ENCODE measurements around the gene ASXL2.

The ASXL2 gene

DNA sequence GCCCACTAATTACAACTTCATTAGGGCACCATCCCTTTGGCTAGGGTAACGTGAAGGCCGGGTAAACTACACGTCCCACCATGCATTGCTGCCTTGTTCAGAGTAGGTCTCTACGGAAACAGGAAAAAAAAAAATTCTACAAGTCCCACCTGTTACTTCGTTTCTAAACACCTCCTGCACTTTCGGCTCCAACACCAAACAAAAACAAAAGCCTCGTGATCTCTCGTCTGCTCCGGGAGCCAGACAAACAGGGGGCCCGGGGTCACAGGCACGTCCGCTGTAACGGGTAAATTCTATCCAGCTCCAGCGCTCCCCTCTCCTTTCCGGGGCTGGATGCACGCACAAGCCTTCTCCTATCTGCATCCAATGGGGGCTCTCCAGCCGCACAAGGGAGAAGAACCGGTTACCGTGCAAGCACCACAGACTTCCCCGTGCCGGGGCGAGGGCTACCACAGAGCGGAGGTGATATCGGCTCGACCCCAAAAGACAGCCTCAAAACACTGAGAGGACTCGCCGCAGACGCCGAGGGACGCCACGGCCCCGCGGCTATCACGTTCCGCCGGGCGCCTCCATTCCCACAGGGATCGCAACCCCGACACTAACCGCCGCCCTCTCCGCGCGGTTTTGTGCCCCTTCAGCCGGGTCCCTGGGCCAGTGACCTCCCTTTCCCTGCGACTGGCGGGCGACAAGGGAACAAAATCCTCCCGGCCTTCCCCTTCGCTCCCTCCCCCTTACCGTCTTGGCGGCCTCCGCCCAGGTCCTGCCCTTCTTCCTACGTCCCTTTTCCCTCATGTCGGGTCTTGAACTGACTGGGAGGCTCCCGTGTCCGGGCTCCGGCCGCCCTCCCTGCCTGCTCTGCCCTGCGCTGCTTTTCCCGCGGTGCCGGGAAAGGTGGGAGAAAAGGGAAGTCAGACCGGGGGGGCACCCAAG is 591 bp downstream of the ASXL2 start:
- TF ChIP-seq TEAD4 (IDR thresholded peaks at IDR 0.05), result no peak
- TF ChIP-seq, protein P1, sequence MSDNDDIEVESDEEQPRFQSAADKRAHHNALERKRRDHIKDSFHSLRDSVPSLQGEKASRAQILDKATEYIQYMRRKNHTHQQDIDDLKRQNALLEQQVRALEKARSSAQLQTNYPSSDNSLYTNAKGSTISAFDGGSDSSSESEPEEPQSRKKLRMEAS (IDR thresholded peaks at IDR 0.05), result peak; percentile 40; the same call in 1 of the 2 replicates
- 0 out of 2 replicates have a peak, but pooled peaks have one; percentile 17 for TF ChIP-seq FOXM1 (IDR thresholded peaks at IDR 0.05; ENCODE audit: borderline replicate concordance, low read depth)
- TF ChIP-seq EP300 (IDR thresholded peaks at IDR 0.05; ENCODE audit: borderline replicate concordance), result no peak
- no peak for TF ChIP-seq RAD21 (IDR thresholded peaks at IDR 0.05; ENCODE audit: low read depth)
- no peak; the same call in 1 of the 2 replicates for TF ChIP-seq TAF1 (IDR thresholded peaks at IDR 0.05; ENCODE audit: low read depth)

DNA sequence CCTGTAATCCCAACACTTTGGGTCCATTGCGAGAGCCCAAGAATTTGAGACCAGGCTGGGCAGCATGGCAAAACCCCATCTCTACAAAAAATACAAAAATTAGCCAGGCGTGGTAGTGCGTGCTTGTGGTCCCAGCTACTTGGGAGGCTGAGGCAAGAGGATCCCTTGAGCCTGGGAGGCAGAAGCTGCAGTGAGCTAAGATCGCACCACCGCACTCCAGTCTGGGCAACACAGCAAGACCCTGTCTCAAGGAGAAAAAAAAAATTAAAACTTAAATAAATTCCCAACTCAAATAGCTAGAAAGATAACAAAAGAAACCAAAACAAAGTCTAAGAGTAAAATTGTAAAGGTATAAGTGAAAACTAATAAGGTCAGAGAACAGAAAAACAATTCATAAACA is 6.2 kb downstream of the ASXL2 start:
- TF ChIP-seq NFIC (IDR thresholded peaks at IDR 0.05) (no peak), YY1 (IDR thresholded peaks at IDR 0.05; ENCODE audit: low read depth) (no peak), TAF1 (IDR thresholded peaks at IDR 0.05; ENCODE audit: low read depth) (no peak), EP300 (IDR thresholded peaks at IDR 0.05; ENCODE audit: borderline replicate concordance) (no peak), CREB1 (IDR thresholded peaks at IDR 0.05; ENCODE audit: low read depth) (no peak), FOXM1 (IDR thresholded peaks at IDR 0.05; ENCODE audit: borderline replicate concordance, low read depth) (no peak), ZBTB7A (IDR thresholded peaks at IDR 0.05; ENCODE audit: low read depth) (no peak), TCF12 (IDR thresholded peaks at IDR 0.05; ENCODE audit: low read depth) (no peak), CEBPB (IDR thresholded peaks at IDR 0.05) (no peak)
- TF ChIP-seq, protein P2, sequence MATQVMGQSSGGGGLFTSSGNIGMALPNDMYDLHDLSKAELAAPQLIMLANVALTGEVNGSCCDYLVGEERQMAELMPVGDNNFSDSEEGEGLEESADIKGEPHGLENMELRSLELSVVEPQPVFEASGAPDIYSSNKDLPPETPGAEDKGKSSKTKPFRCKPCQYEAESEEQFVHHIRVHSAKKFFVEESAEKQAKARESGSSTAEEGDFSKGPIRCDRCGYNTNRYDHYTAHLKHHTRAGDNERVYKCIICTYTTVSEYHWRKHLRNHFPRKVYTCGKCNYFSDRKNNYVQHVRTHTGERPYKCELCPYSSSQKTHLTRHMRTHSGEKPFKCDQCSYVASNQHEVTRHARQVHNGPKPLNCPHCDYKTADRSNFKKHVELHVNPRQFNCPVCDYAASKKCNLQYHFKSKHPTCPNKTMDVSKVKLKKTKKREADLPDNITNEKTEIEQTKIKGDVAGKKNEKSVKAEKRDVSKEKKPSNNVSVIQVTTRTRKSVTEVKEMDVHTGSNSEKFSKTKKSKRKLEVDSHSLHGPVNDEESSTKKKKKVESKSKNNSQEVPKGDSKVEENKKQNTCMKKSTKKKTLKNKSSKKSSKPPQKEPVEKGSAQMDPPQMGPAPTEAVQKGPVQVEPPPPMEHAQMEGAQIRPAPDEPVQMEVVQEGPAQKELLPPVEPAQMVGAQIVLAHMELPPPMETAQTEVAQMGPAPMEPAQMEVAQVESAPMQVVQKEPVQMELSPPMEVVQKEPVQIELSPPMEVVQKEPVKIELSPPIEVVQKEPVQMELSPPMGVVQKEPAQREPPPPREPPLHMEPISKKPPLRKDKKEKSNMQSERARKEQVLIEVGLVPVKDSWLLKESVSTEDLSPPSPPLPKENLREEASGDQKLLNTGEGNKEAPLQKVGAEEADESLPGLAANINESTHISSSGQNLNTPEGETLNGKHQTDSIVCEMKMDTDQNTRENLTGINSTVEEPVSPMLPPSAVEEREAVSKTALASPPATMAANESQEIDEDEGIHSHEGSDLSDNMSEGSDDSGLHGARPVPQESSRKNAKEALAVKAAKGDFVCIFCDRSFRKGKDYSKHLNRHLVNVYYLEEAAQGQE (IDR thresholded peaks at IDR 0.05; ENCODE audit: low read depth), result no peak

DNA sequence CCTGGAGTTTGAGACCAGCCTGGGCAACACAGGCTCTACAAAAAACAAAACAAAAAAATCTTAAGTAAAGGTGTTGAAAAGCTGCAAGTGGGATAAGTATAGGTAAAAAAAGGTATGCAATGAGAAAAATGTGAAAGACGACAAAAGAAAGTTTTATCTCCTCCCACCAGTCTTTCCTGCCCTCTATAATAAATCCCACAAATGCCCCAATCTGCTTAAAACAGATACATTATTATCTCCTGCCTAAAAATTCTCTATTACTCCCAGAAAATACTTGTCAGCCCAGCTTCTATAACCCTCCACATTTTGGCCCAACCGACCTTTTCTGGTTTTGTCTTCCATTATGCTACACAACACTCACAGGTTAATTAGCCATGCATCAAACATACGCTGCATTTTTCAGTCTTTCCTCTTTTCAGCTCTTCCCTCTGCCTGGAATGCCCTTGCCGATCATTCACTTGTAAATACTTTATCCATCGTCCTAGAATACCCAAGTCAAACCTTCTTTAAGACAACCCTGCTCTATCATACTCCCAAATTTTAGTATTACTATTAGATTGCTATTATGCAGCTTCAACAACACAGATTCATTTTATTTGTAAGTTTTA is 10.8 kb downstream of the ASXL2 start:
- TF ChIP-seq RAD21 (IDR thresholded peaks at IDR 0.05; ENCODE audit: low read depth), result no peak
- TF ChIP-seq TAF1 (IDR thresholded peaks at IDR 0.05; ENCODE audit: low read depth), result no peak
- TF ChIP-seq, protein P2 (IDR thresholded peaks at IDR 0.05; ENCODE audit: low read depth), result no peak
- no peak for TF ChIP-seq EP300 (IDR thresholded peaks at IDR 0.05; ENCODE audit: borderline replicate concordance)
- no peak for TF ChIP-seq TEAD4 (IDR thresholded peaks at IDR 0.05)
- TF ChIP-seq FOXM1 (IDR thresholded peaks at IDR 0.05; ENCODE audit: borderline replicate concordance, low read depth), result no peak
- no peak for TF ChIP-seq CEBPB (IDR thresholded peaks at IDR 0.05)
- TF ChIP-seq, protein P3, sequence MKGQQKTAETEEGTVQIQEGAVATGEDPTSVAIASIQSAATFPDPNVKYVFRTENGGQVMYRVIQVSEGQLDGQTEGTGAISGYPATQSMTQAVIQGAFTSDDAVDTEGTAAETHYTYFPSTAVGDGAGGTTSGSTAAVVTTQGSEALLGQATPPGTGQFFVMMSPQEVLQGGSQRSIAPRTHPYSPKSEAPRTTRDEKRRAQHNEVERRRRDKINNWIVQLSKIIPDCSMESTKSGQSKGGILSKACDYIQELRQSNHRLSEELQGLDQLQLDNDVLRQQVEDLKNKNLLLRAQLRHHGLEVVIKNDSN (IDR thresholded peaks at IDR 0.05), result no peak
- TF ChIP-seq, protein P1 (IDR thresholded peaks at IDR 0.05), result no peak
- no peak for TF ChIP-seq CREB1 (IDR thresholded peaks at IDR 0.05; ENCODE audit: low read depth)
- TF ChIP-seq NFIC (IDR thresholded peaks at IDR 0.05), result no peak
- no peak for TF ChIP-seq YY1 (IDR thresholded peaks at IDR 0.05; ENCODE audit: low read depth)
- TF ChIP-seq EGR1 (IDR thresholded peaks at IDR 0.05), result no peak
- no peak for TF ChIP-seq TCF12 (IDR thresholded peaks at IDR 0.05; ENCODE audit: low read depth)
- no peak for TF ChIP-seq ZBTB7A (IDR thresholded peaks at IDR 0.05; ENCODE audit: low read depth)

DNA sequence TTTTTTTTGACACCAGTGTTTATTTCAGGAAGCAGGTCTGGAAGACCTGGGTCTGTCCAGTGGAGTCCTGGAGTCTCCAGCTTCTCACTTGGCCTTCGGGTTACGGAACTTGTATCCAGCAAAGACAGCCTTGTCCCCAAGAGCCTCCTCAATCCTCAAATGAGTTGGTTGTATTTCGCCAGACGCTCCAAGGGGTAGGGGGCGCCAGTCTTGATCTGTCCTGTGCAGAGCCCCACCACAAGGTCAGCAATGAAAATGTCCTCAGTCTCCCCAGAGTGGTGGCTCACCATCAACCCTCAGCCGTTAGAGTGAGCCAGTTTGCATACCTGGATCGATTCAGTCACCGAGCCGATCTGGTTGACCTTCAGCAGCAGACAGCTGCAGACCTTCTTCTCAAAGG is 21.9 kb downstream of the ASXL2 start:
- TF ChIP-seq YY1 (IDR thresholded peaks at IDR 0.05; ENCODE audit: low read depth), result no peak
- no peak for TF ChIP-seq NFIC (IDR thresholded peaks at IDR 0.05)
- TF ChIP-seq FOXM1 (IDR thresholded peaks at IDR 0.05; ENCODE audit: borderline replicate concordance, low read depth), result no peak
- no peak for TF ChIP-seq TEAD4 (IDR thresholded peaks at IDR 0.05)
- no peak for TF ChIP-seq TCF12 (IDR thresholded peaks at IDR 0.05; ENCODE audit: low read depth)
- TF ChIP-seq, protein P1 (IDR thresholded peaks at IDR 0.05), result no peak
- no peak for TF ChIP-seq EP300 (IDR thresholded peaks at IDR 0.05; ENCODE audit: borderline replicate concordance)
- no peak for TF ChIP-seq CEBPB (IDR thresholded peaks at IDR 0.05)
- TF ChIP-seq EGR1 (IDR thresholded peaks at IDR 0.05), result no peak
- TF ChIP-seq CREB1 (IDR thresholded peaks at IDR 0.05; ENCODE audit: low read depth), result no peak
- TF ChIP-seq TAF1 (IDR thresholded peaks at IDR 0.05; ENCODE audit: low read depth), result no peak
- TF ChIP-seq ZBTB7A (IDR thresholded peaks at IDR 0.05; ENCODE audit: low read depth), result no peak
- no peak for TF ChIP-seq RAD21 (IDR thresholded peaks at IDR 0.05; ENCODE audit: low read depth)
- TF ChIP-seq, protein P3 (IDR thresholded peaks at IDR 0.05), result no peak
- TF ChIP-seq, protein P2 (IDR thresholded peaks at IDR 0.05; ENCODE audit: low read depth), result no peak
